NK-92 treated with Interleukin-12 subunit alpha and Interleukin-12 subunit beta, amount 100 ng/mL, for 24 hours (cell line): ENCODE measurements around the gene PTPRN.
A peak's percentile ranks its signal among the peaks of the same experiment; 100 is the strongest.

Experiments used
- DNase-seq: peaks from one replicate; lab custom pipeline; 2025; lab: John Stamatoyannopoulos, UW

Gene PTPRN

GRCh38 chr2:219245148-219245898, 63.9 kb downstream of the PTPRN start, which contains the start of the genes GLB1L and STK16:
TSS of gene GLB1L (minus strand) at chr2:219245444. CDS start at chr2:219243573, 1,871 bp downstream.
TSS of gene STK16 (plus strand) at chr2:219245479. CDS start at chr2:219246000, 521 bp downstream.
- peak; percentile 86 for DNase-seq

- DNase-seq = no peak
Measured at GRCh38 chr2:219244789-219245147, 64.4 kb downstream of the PTPRN start.

GRCh38 chr2:219243291-219243761, 65.9 kb downstream of the PTPRN start:
- DNase-seq = no peak
